Sigmoid colon (tissue), 7 donors: ENCODE measurements around the gene CFAP20. TPM values are rescaled to one million over a fixed set of nuclear protein-coding genes. Genes with fewer than 3 reads are reported as not detected.
A peak's percentile ranks its signal among the peaks of the same experiment; 100 is the strongest.

Source experiments
- DNase-seq: peaks from one replicate; pipeline ENCODE4 v3.0.0-alpha.2; 2019
- H3K27ac ChIP-seq, 4 donors: fragments of 200-600 bp; sonication (generic); one replicate each; pipeline ENCODE4 v1.5.1; 2016 to 2019; ENCODE audit warnings: mild to moderate bottlenecking in 1 of 4
- H3K27me3 ChIP-seq, 3 donors: fragments of 200-600 bp; sonication (generic); one replicate each; pipeline ENCODE4 v1.5.1; 2019; ENCODE audit warnings: mild to moderate bottlenecking in 1 of 3
- H3K36me3 ChIP-seq, 4 donors: fragments of 200-600 bp; sonication (generic); one replicate each; pipeline ENCODE4 v1.5.1; 2016 to 2019
- H3K4me1 ChIP-seq, 4 donors: fragments of 200-600 bp; sonication (generic); one replicate each; pipeline ENCODE4 v1.5.1; 2017 to 2019
- H3K4me3 ChIP-seq, 4 donors: fragments of 200-600 bp; sonication (generic); one replicate each; pipeline ENCODE4 v1.5.1; 2017 to 2019; ENCODE audit warnings: mild to moderate bottlenecking in 2 of 4, moderate library complexity in 1 of 4
- H3K9me3 ChIP-seq, 4 donors: fragments of 200-600 bp in 3 of 4; sonication (generic) in 3 of 4; one replicate each; pipeline versions ENCODE4 v1.5.1 to v1.6.1; 2013 to 2019
- CTCF ChIP-seq, 4 experiments: fragments of 450-650 bp in 3 of 4; fragments of 200-600 bp in 1 of 4; IDR thresholded peaks; one replicate each; pipeline ENCODE4 v1.5.1; 2016 to 2019; ENCODE audit warnings: antibody characterized with exemption in 4 of 4, mild to moderate bottlenecking in 3 of 4, moderate library complexity in 2 of 4
- EP300 ChIP-seq, 4 donors: sonication (generic); formaldehyde crosslinking; IDR thresholded peaks; one replicate each; pipeline ENCODE4 v1.6.1; 2017; ENCODE audit warnings: antibody characterized with exemption in 4 of 4
- POLR2A ChIP-seq, 2 donors: fragments of 450-650 bp; IDR thresholded peaks; one replicate each; pipeline ENCODE4 v1.6.1; 2016; ENCODE audit warnings: antibody characterized with exemption in 2 of 2, mild to moderate bottlenecking in 2 of 2, moderate library complexity in 2 of 2
- POLR2AphosphoS5 ChIP-seq, 4 donors: sonication (generic); formaldehyde crosslinking; IDR thresholded peaks; one replicate each; pipeline ENCODE4 v1.6.1; 2017; ENCODE audit warnings: antibody characterized with exemption in 4 of 4
- WGBS, 2 donors: extraction: QIAGEN DNeasy Blood & Tissue Kit; methylation state at CpG; one replicate each; pipeline ENCODE4 v1.1.7; 2013; 5-methylcytosine and 5-hydroxymethylcytosine counted together
- intact Hi-C: fragments of 100-400 bp; cut with DNase I; formaldehyde crosslinking; loops from one replicate; pipeline ENCODE4 v1.15.1; 2023
- polyA plus RNA-seq, 3 donors: library from polyadenylated mRNA; stranded (reverse); fragments of 200-250 nt; gene quantifications; one replicate each; pipeline ENCODE4 v1.2.3, GENCODE V29; 2013
- total RNA-seq, 4 donors: library from RNA; depleted of rRNA; stranded (reverse); fragments of >200 nt; gene quantifications; one replicate each; pipeline ENCODE4 v1.1.0, GENCODE V29; 2016
- donor health status: healthy with polysubstance abuse.
- donor health status: Bipolar disorder and iron deficiency.
- donor health status: healthy.

Gene CFAP20
- total and polyA plus RNA-seq, 7 donors, result 11.9 to 42.5 (median 28.3) TPM

DNA sequence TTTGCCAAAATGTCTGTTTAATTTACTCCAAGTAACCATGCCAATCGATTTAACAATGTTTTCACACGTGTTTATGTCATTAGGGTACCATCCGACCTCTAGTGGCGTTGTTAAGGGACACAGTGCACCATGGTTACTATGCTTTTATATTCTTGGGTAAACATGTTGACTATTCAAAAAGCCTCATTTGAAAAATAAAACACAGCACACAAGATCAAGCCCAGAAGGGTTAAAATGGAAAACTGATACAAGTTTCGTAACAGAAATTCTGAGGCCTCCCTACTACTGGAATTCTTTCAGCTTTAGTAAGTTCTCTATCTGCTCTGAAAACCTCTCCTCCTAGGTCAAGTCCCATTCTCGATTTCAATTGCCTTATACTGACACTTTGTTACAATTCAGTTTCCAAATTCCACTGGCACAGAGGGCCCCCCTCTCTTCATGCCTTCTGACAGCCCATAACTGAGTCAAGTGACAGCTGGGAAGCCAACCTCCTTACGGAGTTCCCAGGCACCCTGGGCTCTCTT lies 2.1 kb downstream of the CFAP20 start:
- H3K36me3 ChIP-seq, result no peaks in the 10 kb centered on the region
- TF ChIP-seq CTCF (IDR thresholded peaks at IDR 0.05) (peak in 3 of 4 experiments; percentile 14 to 21 (median 18)), POLR2A (IDR thresholded peaks at IDR 0.05) (no peak), EP300 (IDR thresholded peaks at IDR 0.05) (no peak), POLR2AphosphoS5 (IDR thresholded peaks at IDR 0.05) (no peak)
- H3K9me3 ChIP-seq, result no peaks in the 10 kb centered on the region
- peaks cover 0 to 58% (median 48%) of the 10 kb centered on the region in 4 donors for H3K4me1 ChIP-seq
- WGBS, 2 donors, result 10 to 29% methylated on average over 7 of the region's 7 CpGs
- no peaks in the 10 kb centered on the region for H3K27me3 ChIP-seq
- peak overlapping the region; percentile 89 to 95 (median 92) for H3K27ac ChIP-seq
- H3K4me3 ChIP-seq, result peak overlapping the region in 3 of 4 donors; percentile 73 to 85 (median 83)
- no peak for DNase-seq
- intact Hi-C loops, result loop anchor here (5.0 to 10.0 kb wide), 5 partner anchors 70 to 1192 kb away; partner anchors contain the start of genes CSNK2A2, HERPUD1, KATNB1 and KIFC3

DNA sequence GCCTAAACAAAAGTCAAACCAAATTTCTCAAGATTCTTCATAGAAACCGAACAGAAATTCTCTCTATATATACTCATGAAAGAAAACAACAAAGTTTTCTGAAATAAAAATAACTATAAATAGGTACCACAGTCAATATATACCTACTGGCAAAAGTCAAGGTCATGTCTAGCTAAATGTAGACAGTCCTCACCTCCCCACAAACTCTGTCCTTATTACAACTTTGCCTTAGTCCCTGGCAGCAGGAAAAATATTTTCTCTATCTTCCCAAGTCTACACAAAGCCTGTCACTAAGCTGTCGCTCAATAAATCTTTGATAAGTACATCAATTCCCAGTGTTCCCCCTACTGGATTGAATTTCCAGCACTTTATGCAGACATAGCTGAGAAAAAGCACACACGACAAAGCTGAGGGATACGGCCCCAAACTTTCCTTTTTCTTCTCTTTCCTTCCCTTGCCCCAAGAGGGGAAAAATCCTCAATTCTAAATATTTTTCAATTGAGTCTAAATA lies 2.7 kb downstream of the CFAP20 start:
- intact Hi-C loops, result loop anchor here (5.0 to 10.0 kb wide), 5 partner anchors 71 to 1192 kb away; partner anchors contain the start of genes CSNK2A2, HERPUD1, KATNB1 and KIFC3

GRCh38 chr16:58125781-58126335 lies 3.3 kb downstream of the CFAP20 start:
- Histone ChIP-seq H3K27me3 (no peaks in the 10 kb centered on the region), H3K4me1 (peaks cover 0 to 70% (median 61%) of the 10 kb centered on the region in 4 donors), H3K9me3 (no peaks in the 10 kb centered on the region), H3K36me3 (no peaks in the 10 kb centered on the region), H3K4me3 (no peak overlapping the region), H3K27ac (peak overlapping the region; percentile 89 to 95 (median 92))
- intact Hi-C loops, result loop anchor here (5.0 to 10.0 kb wide), 5 partner anchors 71 to 1191 kb away; partner anchors contain the start of genes CSNK2A2, HERPUD1, KATNB1 and KIFC3
- WGBS, 2 donors, result 60 to 67% methylated on average over 10 of the region's 10 CpGs
- DNase-seq, result no peak
- TF ChIP-seq CTCF (IDR thresholded peaks at IDR 0.05) (no peak), POLR2AphosphoS5 (IDR thresholded peaks at IDR 0.05) (no peak), EP300 (IDR thresholded peaks at IDR 0.05) (no peak), POLR2A (IDR thresholded peaks at IDR 0.05) (no peak)

More for the DNA sequence above, 2.7 kb downstream of the CFAP20 start:
- 61 to 66% methylated on average over 4 of the region's 4 CpGs for WGBS, 2 donors
- H3K36me3 ChIP-seq, result no peaks in the 10 kb centered on the region
- H3K4me1 ChIP-seq, result peaks cover 0 to 64% (median 54%) of the 10 kb centered on the region in 4 donors
- no peak for DNase-seq
- peak overlapping the region in 3 of 4 donors; percentile 73 to 85 (median 83) for H3K4me3 ChIP-seq
- TF ChIP-seq CTCF (IDR thresholded peaks at IDR 0.05) (no peak), POLR2AphosphoS5 (IDR thresholded peaks at IDR 0.05) (no peak), EP300 (IDR thresholded peaks at IDR 0.05) (no peak), POLR2A (IDR thresholded peaks at IDR 0.05) (no peak)
- no peaks in the 10 kb centered on the region for H3K27me3 ChIP-seq
- H3K27ac ChIP-seq, result peak overlapping the region; percentile 89 to 95 (median 92)
- H3K9me3 ChIP-seq, result no peaks in the 10 kb centered on the region

DNA sequence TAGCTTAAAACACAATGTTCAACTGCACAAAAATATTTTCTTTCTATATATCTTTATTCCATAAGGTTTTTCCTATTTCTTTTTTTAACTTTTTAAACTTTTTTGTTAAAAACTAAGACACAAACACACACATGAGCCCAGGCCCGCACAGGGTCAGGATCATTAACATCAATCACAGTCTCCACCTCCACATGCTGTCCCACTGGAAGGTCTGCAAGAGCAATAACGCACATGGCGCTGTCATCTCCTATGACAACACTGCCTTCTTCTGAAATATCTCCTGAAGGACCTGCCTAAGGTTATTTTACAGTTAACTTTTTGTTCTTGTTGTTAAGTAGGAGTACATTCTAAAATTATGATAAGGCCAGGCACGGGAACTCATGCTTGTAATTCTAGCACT lies 4.1 kb downstream of the CFAP20 start:
- DNase-seq, result no peak
- Histone ChIP-seq H3K4me3 (no peak overlapping the region), H3K4me1 (peaks cover 0 to 78% (median 69%) of the 10 kb centered on the region in 4 donors), H3K27me3 (no peaks in the 10 kb centered on the region), H3K36me3 (no peaks in the 10 kb centered on the region), H3K9me3 (no peaks in the 10 kb centered on the region), H3K27ac (peak overlapping the region in 2 of 4 donors; percentile 92 to 93)
- intact Hi-C loops, result loop anchor here (5.0 to 10.0 kb wide), 5 partner anchors 72 to 1190 kb away; partner anchors contain the start of genes CSNK2A2, HERPUD1, KATNB1 and KIFC3
- 88 to 90% methylated on average over 4 of the region's 4 CpGs for WGBS, 2 donors
- TF ChIP-seq POLR2AphosphoS5 (IDR thresholded peaks at IDR 0.05), result no peak
- no peak for TF ChIP-seq CTCF (IDR thresholded peaks at IDR 0.05)
- no peak for TF ChIP-seq EP300 (IDR thresholded peaks at IDR 0.05)
- no peak for TF ChIP-seq POLR2A (IDR thresholded peaks at IDR 0.05)
